ENCODE results near the gene PDCD1. TPM values are rescaled to one million over a fixed set of nuclear protein-coding genes. Genes with fewer than 3 reads are reported as not detected.

Gene PDCD1
- total and polyA plus RNA-seq, 2 of the 13 experiments (the other 11 are each of a cell fraction or from before 2014, with no cell fraction given), result 0.04 TPM; not detected in 1

GRCh38 chr2:241874277-241874925, 15.7 kb upstream of the PDCD1 start:
- no peaks in the 10 kb centered on the region for H4K20me1 ChIP-seq (ENCODE audit: insufficient read depth, low read length)
- CTCF ChIA-PET (ENCODE audit: low intra/inter-chr PET ratio, low total read pairs), result no interaction called here
- H3K9ac ChIP-seq (ENCODE audit: insufficient read depth, low read depth, low read length), result no peak overlapping the region
- FAIRE-seq, result no peak
- ATAC-seq, result no peak
- H3K79me2 ChIP-seq (ENCODE audit: insufficient read depth, low read length), result no peaks in the 10 kb centered on the region
- H3K36me3 ChIP-seq (replicated peaks in 1 of 2; ENCODE audit: control insufficient read depth in 1 of 2, insufficient read depth in 2 of 2, low read length in 2 of 2), result no peaks in the 10 kb centered on the region
- intact Hi-C loops (cut with micrococcal nuclease; ENCODE audit: unreplicated experiment) (no loop called here), in situ Hi-C loops (cut with HindIII; ENCODE audit: extremely low pct_ligation_motif_present, low pct_unique_long_range_greater_than_20kb) (loop anchor here (10.0 kb wide), 1 partner anchor 140 kb away; the partner anchor contains the start of gene D2HGDH)
- peaks cover 4 to 20% of the 10 kb centered on the region in 2 experiments; a peak in 4 of 5 replicates for H3K27me3 ChIP-seq (ENCODE audit: control insufficient read depth in 1 of 2, insufficient read depth in 2 of 2, low read length in 2 of 2)
- H3K4me1 ChIP-seq (ENCODE audit: insufficient read depth, low read length), result 0 out of 2 replicates have a peak, but pooled peaks cover 4% of the 10 kb centered on the region
- H3K9me3 ChIP-seq (ENCODE audit: low read length), result peaks cover 21% of the 10 kb centered on the region
- DNase-seq (ENCODE audit: low spot score), result no peak
- POLR2A ChIA-PET, result no interaction called here
- H3K4me3 ChIP-seq (replicated peaks in 1 of 3; ENCODE audit: insufficient read depth in 1 of 3, low read depth in 2 of 3, low read length in 3 of 3), result no peak overlapping the region
- WGBS (ENCODE audit: low lambda C conversion rate), result 75% methylated on average over 16 of the region's 17 CpGs
- no peak overlapping the region for H3K27ac ChIP-seq (ENCODE audit: extremely low read length, insufficient read depth, low read length)
- H2AFZ ChIP-seq (ENCODE audit: low read length), result no peak overlapping the region
- no peak overlapping the region for H3K4me2 ChIP-seq (ENCODE audit: low read depth, low read length)
- BruUV-seq (replicated peaks), result no TSS peak
- TF ChIP-seq ZKSCAN8 (CRISPR knock-in tag; IDR thresholded peaks at IDR 0.05; ENCODE audit: borderline replicate concordance) (no peak), ZNF569 (CRISPR knock-in tag; IDR thresholded peaks at IDR 0.05; ENCODE audit: borderline replicate concordance) (no peak), PRMT3 (CRISPR knock-in tag; IDR thresholded peaks at IDR 0.05; ENCODE audit: borderline replicate concordance, low read depth) (no peak), ZNF83 (CRISPR knock-in tag; IDR thresholded peaks at IDR 0.05; ENCODE audit: borderline replicate concordance) (no peak), SIX1 (CRISPR knock-in tag; IDR thresholded peaks at IDR 0.05; ENCODE audit: borderline replicate concordance) (no peak), SALL1 (CRISPR knock-in tag; IDR thresholded peaks at IDR 0.05) (no peak), E2F1 (CRISPR knock-in tag; IDR thresholded peaks at IDR 0.05) (no peak)
- TF ChIP-seq, protein P1, sequence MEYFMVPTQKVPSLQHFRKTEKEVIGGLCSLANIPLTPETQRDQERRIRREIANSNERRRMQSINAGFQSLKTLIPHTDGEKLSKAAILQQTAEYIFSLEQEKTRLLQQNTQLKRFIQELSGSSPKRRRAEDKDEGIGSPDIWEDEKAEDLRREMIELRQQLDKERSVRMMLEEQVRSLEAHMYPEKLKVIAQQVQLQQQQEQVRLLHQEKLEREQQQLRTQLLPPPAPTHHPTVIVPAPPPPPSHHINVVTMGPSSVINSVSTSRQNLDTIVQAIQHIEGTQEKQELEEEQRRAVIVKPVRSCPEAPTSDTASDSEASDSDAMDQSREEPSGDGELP (IDR thresholded peaks at IDR 0.05; ENCODE audit: borderline replicate concordance, low read depth), result no peak
- TF ChIP-seq, protein P2, sequence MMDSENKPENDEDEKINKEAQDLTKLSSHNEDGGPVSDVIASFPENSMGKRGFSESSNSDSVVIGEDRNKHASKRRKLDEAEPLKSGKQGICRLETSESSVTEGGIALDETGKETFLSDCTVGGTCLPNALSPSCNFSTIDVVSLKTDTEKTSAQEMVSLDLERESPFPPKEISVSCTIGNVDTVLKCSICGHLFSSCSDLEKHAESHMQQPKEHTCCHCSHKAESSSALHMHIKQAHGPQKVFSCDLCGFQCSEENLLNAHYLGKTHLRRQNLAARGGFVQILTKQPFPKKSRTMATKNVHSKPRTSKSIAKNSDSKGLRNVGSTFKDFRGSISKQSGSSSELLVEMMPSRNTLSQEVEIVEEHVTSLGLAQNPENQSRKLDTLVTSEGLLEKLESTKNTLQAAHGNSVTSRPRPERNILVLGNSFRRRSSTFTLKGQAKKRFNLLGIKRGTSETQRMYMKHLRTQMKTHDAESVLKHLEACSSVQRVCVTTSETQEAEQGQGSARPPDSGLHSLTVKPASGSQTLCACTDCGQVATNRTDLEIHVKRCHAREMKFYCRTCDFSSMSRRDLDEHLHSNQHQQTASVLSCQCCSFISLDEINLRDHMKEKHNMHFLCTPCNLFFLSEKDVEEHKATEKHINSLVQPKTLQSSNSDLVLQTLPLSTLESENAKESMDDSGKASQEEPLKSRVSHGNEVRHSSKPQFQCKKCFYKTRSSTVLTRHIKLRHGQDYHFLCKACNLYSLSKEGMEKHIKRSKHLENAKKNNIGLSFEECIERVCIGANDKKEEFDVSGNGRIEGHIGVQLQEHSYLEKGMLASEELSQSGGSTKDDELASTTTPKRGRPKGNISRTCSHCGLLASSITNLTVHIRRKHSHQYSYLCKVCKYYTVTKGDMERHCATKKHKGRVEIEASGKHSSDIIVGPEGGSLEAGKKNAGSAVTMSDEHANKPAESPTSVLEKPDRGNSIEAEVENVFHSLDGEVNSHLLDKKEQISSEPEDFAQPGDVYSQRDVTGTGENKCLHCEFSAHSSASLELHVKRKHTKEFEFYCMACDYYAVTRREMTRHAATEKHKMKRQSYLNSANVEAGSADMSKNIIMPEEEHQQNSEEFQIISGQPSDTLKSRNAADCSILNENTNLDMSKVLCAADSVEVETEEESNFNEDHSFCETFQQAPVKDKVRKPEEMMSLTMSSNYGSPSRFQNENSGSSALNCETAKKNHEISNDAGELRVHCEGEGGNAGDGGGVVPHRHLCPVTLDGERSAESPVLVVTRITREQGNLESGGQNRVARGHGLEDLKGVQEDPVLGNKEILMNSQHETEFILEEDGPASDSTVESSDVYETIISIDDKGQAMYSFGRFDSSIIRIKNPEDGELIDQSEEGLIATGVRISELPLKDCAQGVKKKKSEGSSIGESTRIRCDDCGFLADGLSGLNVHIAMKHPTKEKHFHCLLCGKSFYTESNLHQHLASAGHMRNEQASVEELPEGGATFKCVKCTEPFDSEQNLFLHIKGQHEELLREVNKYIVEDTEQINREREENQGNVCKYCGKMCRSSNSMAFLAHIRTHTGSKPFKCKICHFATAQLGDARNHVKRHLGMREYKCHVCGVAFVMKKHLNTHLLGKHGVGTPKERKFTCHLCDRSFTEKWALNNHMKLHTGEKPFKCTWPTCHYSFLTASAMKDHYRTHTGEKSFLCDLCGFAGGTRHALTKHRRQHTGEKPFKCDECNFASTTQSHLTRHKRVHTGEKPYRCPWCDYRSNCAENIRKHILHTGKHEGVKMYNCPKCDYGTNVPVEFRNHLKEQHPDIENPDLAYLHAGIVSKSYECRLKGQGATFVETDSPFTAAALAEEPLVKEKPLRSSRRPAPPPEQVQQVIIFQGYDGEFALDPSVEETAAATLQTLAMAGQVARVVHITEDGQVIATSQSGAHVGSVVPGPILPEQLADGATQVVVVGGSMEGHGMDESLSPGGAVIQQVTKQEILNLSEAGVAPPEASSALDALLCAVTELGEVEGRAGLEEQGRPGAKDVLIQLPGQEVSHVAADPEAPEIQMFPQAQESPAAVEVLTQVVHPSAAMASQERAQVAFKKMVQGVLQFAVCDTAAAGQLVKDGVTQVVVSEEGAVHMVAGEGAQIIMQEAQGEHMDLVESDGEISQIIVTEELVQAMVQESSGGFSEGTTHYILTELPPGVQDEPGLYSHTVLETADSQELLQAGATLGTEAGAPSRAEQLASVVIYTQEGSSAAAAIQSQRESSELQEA (CRISPR knock-in tag; IDR thresholded peaks at IDR 0.05; ENCODE audit: not compliant biosample characterization), result no peak
